ENCODE measurements around the gene AKAP17A.
A peak's percentile ranks its signal among the peaks of the same experiment; 100 is the strongest.

AKAP17A gene

DNA sequence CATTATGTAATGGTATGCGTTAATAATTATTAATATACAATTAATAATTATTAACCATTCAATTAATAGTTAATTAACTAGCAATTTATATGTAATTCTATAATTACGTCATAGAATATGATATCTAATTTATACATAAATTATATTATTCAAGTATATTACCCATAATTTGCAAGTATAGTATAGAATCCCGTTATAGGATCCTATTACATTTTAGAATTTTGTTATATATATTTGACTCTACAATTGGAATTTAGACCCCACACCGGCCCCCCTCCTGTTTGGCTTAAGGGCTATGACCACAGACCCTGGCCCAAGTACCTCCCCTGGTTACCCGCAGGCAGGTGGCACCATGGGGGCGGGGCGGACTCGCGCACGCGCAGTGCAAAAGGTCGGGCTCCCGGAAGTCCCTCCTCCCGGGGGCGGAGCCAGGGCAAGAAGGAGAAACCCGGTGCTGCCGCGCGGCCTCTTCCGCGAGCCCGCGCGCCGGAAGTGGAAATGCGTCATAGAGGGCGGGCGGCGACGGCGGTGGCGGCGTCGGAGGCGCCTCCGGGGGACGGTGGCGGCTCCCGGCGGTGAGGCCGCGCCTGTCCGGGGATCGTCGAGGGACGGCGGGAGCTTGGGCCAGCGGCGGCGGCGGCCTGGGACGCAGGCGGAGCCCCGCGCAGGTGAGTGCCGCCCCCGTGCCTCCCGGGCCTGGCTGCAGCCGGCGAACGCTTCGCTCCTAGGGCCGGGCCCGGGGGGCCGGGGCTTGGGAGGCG is at the start of gene AKAP17A:
Gene AKAP17A, plus strand, starts transcription at position 503 of the 761 bp plus-strand sequence. CDS start 1,859 bp downstream, outside the sequence.
- TF ChIP-seq CTCF (IDR thresholded peaks at IDR 0.05) = peak; percentile 64
- Histone ChIP-seq H3K9me3 (no peaks in the 10 kb centered on the region), H3K27ac (peak within 1 kb of the TSS; percentile 95), H3K36me3 (peaks cover 32% of the 10 kb centered on the region), H3K27me3 (no peaks in the 10 kb centered on the region), H3K4me1 (ENCODE audit: control insufficient read depth in 1 of 2, insufficient read depth in 1 of 2, low read depth in 1 of 2, low read length in 1 of 2) (peaks cover 20 to 21% of the 10 kb centered on the region in 2 experiments), H3K4me3 (ENCODE audit: low read depth in 1 of 2, low read length in 1 of 2) (peak within 1 kb of the TSS; percentile 63 to 76)

GRCh38 chrX:1542994-1543725 is 48.2 kb upstream of the AKAP17A start:
- Histone ChIP-seq H3K27me3 (no peaks in the 10 kb centered on the region), H3K27ac (no peak overlapping the region)
- no peak for TF ChIP-seq CTCF (IDR thresholded peaks at IDR 0.05)

GRCh38 chrX:1545776-1546408 is 45.5 kb upstream of the AKAP17A start:
- Histone ChIP-seq H3K36me3 (no peaks in the 10 kb centered on the region), H3K27ac (peak overlapping the region; percentile 63)

More at GRCh38 chrX:1542994-1543725, 48.2 kb upstream of the AKAP17A start:
- Histone ChIP-seq H3K4me1 (ENCODE audit: control insufficient read depth in 1 of 2, insufficient read depth in 1 of 2, low read depth in 1 of 2, low read length in 1 of 2) (peaks cover 9 to 13% of the 10 kb centered on the region in 2 experiments), H3K4me3 (ENCODE audit: low read depth in 1 of 2, low read length in 1 of 2) (no peak overlapping the region), H3K36me3 (no peaks in the 10 kb centered on the region), H3K9me3 (no peaks in the 10 kb centered on the region)

DNA sequence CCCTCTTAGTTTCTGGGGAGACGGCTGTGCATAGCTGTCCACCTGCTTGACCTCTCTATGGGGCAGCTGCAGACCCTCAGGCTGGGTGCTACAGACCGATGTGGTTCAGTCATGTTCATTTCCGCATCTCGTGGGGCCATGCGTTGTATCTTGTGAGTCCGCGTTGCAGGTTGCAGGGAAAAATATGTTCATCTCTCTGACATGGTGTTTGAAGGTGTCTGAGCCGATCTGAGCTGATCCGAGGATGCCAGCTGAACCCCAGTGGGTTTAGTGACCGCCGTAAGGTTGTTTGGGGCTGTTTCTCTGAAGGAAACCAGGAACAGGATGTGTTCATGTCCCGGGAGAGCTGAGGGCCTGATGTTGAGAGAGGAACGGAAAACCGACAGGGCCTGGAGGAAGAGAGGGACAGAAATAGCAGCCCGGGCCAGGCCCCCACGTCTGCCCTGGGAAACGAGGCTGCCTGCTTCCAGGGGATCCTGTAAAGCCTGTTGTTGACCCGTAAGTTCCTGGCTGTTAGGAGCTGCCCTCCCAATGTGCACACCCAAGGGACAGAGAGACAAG is 44.6 kb upstream of the AKAP17A start:
- no peak overlapping the region for H3K4me3 ChIP-seq (ENCODE audit: low read depth in 1 of 2, low read length in 1 of 2)
- H3K27ac ChIP-seq = peak overlapping the region; percentile 63
- H3K27me3 ChIP-seq = no peaks in the 10 kb centered on the region
- no peaks in the 10 kb centered on the region for H3K9me3 ChIP-seq
- peaks cover 7 to 13% of the 10 kb centered on the region in 2 experiments for H3K4me1 ChIP-seq (ENCODE audit: control insufficient read depth in 1 of 2, insufficient read depth in 1 of 2, low read depth in 1 of 2, low read length in 1 of 2)
- no peaks in the 10 kb centered on the region for H3K36me3 ChIP-seq
- no peak for TF ChIP-seq CTCF (IDR thresholded peaks at IDR 0.05)

More at GRCh38 chrX:1545776-1546408, 45.5 kb upstream of the AKAP17A start:
- no peaks in the 10 kb centered on the region for H3K9me3 ChIP-seq
- no peaks in the 10 kb centered on the region for H3K27me3 ChIP-seq
- no peak overlapping the region for H3K4me3 ChIP-seq (ENCODE audit: low read depth in 1 of 2, low read length in 1 of 2)
- no peak for TF ChIP-seq CTCF (IDR thresholded peaks at IDR 0.05)
- peaks cover 7 to 13% of the 10 kb centered on the region in 2 experiments for H3K4me1 ChIP-seq (ENCODE audit: control insufficient read depth in 1 of 2, insufficient read depth in 1 of 2, low read depth in 1 of 2, low read length in 1 of 2)

DNA sequence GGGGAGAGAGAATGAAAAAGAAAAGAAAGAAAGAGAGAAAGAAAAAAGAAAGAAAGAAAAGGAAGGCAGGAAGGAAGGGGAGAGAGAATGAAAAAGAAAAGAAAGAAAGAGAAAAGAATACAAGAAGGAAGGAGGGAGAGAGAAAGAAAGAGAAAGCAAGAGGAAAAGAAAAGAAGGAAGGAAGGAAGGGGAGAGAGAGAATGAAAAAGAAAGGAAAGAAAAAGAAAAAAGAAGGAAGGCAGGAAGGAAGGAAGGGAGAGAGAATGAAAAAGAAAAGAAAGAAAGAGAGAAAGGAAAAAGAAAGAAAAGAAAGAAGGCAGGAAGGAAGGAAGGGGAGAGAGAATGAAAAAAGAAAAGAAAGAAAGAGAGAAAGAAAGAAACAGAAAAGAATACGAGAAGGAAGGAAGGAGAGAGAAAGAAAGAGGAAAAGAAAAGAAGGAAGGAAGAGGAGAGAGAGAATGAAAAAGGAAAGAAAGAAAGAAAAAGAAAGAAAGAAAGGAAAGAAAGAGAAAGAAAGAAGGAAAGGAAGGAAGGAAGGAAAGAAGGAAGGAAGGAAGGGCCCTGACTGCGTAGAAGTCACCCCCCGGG is 39.4 kb upstream of the AKAP17A start:
- H3K27me3 ChIP-seq = no peaks in the 10 kb centered on the region
- peaks cover 7 to 15% of the 10 kb centered on the region in 2 experiments for H3K4me1 ChIP-seq (ENCODE audit: control insufficient read depth in 1 of 2, insufficient read depth in 1 of 2, low read depth in 1 of 2, low read length in 1 of 2)
- no peak for TF ChIP-seq CTCF (IDR thresholded peaks at IDR 0.05)
- no peaks in the 10 kb centered on the region for H3K9me3 ChIP-seq
- no peaks in the 10 kb centered on the region for H3K36me3 ChIP-seq
- no peak overlapping the region for H3K27ac ChIP-seq
- H3K4me3 ChIP-seq (ENCODE audit: low read depth in 1 of 2, low read length in 1 of 2) = no peak overlapping the region
